Trophoblast cell (in vitro differentiated cells and primary cell): ENCODE data around the gene TPX2.

Experiments used
- DNase-seq, 2 donors: peaks; one replicate each; pipeline ENCODE4 v3.0.0-alpha.2; 2016
- H2AFZ ChIP-seq: 2 replicates; pipeline ENCODE4 v1.6.1; 2013; ENCODE audit warnings: low read length, moderate library complexity, mild to moderate bottlenecking; ENCODE audit not compliant: insufficient read depth, poor library complexity
- H2AK5ac ChIP-seq: 2 replicates; pipeline ENCODE4 v1.6.1; 2013; ENCODE audit warnings: mild to moderate bottlenecking, low read length
- H2BK120ac ChIP-seq: 2 replicates; pipeline ENCODE4 v1.6.1; 2013; ENCODE audit warnings: low read length, mild to moderate bottlenecking, moderate library complexity; ENCODE audit not compliant: insufficient read depth, poor library complexity
- H2BK12ac ChIP-seq: 2 replicates; pipeline ENCODE4 v1.6.1; 2013; ENCODE audit warnings: mild to moderate bottlenecking, low read length, moderate library complexity
- H2BK5ac ChIP-seq: 2 replicates; pipeline ENCODE4 v1.6.1; 2013; ENCODE audit warnings: low read length, low read depth, moderate library complexity, mild to moderate bottlenecking; ENCODE audit not compliant: poor library complexity
- H3K14ac ChIP-seq: 2 replicates; pipeline ENCODE4 v1.6.1; 2013; ENCODE audit warnings: mild to moderate bottlenecking, low read length
- H3K18ac ChIP-seq: 2 replicates; pipeline ENCODE4 v1.6.1; 2013; ENCODE audit warnings: mild to moderate bottlenecking, low read length
- H3K23ac ChIP-seq: 2 replicates; pipeline ENCODE4 v1.6.1; 2013; ENCODE audit warnings: low read length
- H3K27ac ChIP-seq: 2 replicates; pipeline ENCODE4 v1.5.1; 2013; ENCODE audit warnings: low read depth, mild to moderate bottlenecking, inconsistent platforms, low read length, moderate library complexity
- H3K27me3 ChIP-seq: 2 replicates; pipeline ENCODE4 v1.6.1; 2013; ENCODE audit warnings: inconsistent platforms, mild to moderate bottlenecking, low read length, moderate library complexity; ENCODE audit not compliant: insufficient read depth
- H3K36me3 ChIP-seq, 2 experiments: 1 replicate in 1 of 2; 2 replicates in 1 of 2; pipeline ENCODE4 v1.6.1; 2013; ENCODE audit warnings: low read length in 2 of 2, mild to moderate bottlenecking in 2 of 2, moderate library complexity in 1 of 2; ENCODE audit not compliant: insufficient read depth in 2 of 2, control insufficient read depth in 1 of 2
- H3K4ac ChIP-seq: 2 replicates; pipeline ENCODE4 v1.6.1; 2013; ENCODE audit warnings: low read depth, mild to moderate bottlenecking, low read length, moderate library complexity
- H3K4me1 ChIP-seq, 2 experiments: 1 replicate in 1 of 2; 2 replicates in 1 of 2; pipeline ENCODE4 v1.6.1; 2013; ENCODE audit warnings: low read length in 2 of 2, mild to moderate bottlenecking in 2 of 2, moderate library complexity in 1 of 2; ENCODE audit not compliant: insufficient read depth in 2 of 2, control insufficient read depth in 1 of 2
- H3K4me2 ChIP-seq: 2 replicates; pipeline ENCODE4 v1.6.1; 2013; ENCODE audit warnings: inconsistent platforms, mild to moderate bottlenecking, low read length, moderate library complexity
- H3K4me3 ChIP-seq: 2 replicates; pipeline ENCODE4 v1.5.1; 2013; ENCODE audit warnings: mild to moderate bottlenecking, low read depth, low read length, inconsistent platforms
- H3K79me1 ChIP-seq: one replicate; pipeline ENCODE4 v1.6.1; 2013; ENCODE audit warnings: low read length
- H3K79me2 ChIP-seq: 2 replicates; pipeline ENCODE4 v1.6.1; 2013; ENCODE audit warnings: low read length, mild to moderate bottlenecking; ENCODE audit not compliant: control insufficient read depth, insufficient read depth, poor library complexity
- H3K9ac ChIP-seq: 2 replicates; pipeline ENCODE4 v1.6.1; 2013; ENCODE audit warnings: mild to moderate bottlenecking, low read length
- H3K9me3 ChIP-seq: 2 replicates; pipeline ENCODE4 v1.6.1; 2013; ENCODE audit warnings: low read depth, mild to moderate bottlenecking, control low read depth, inconsistent platforms, low read length; ENCODE audit not compliant: insufficient read depth
- H4K12ac ChIP-seq: 2 replicates; pipeline ENCODE4 v1.6.1; 2013; ENCODE audit warnings: low read depth, mild to moderate bottlenecking, low read length, moderate library complexity
- H4K8ac ChIP-seq: 2 replicates; pipeline ENCODE4 v1.6.1; 2013; ENCODE audit warnings: low read depth, mild to moderate bottlenecking, low read length, moderate library complexity
- H4K91ac ChIP-seq: one replicate; pipeline ENCODE4 v1.6.1; 2013; ENCODE audit warnings: low read depth, mild to moderate bottlenecking, low read length, moderate library complexity
- WGBS: extraction: QIAGEN DNeasy Blood & Tissue Kit; methylation state at CpG from one replicate; pipeline ENCODE4 v1.1.7; 2013; ENCODE audit warnings: missing lambda C conversion rate; ENCODE audit not compliant: insufficient read length, insufficient coverage; ENCODE audit errors: extremely low coverage; 5-methylcytosine and 5-hydroxymethylcytosine counted together

TPX2 gene

GRCh38 chr20:31704225-31705119, 34.6 kb upstream of the TPX2 start:
- no peak overlapping the region for H3K23ac ChIP-seq
- H3K27me3 ChIP-seq: no peaks in the 10 kb centered on the region
- H4K91ac ChIP-seq: peak overlapping the region; percentile 86
- peak overlapping the region; percentile 11 for H4K12ac ChIP-seq
- peak; percentile 30 to 37 for DNase-seq
- no peak overlapping the region for H3K9ac ChIP-seq
- peak overlapping the region; percentile 82 for H2BK12ac ChIP-seq
- peak overlapping the region; percentile 6 for H4K8ac ChIP-seq
- no peak overlapping the region for H3K4me2 ChIP-seq
- peak overlapping the region; percentile 35 for H3K14ac ChIP-seq
- H3K9me3 ChIP-seq: no peaks in the 10 kb centered on the region
- H3K4me1 ChIP-seq: peaks cover 9 to 10% of the 10 kb centered on the region in 2 experiments
- H2AFZ ChIP-seq: no peak overlapping the region
- H3K36me3 ChIP-seq: peaks cover 2 to 7% of the 10 kb centered on the region in 2 experiments
- peak overlapping the region; percentile 62 for H3K18ac ChIP-seq
- H3K27ac ChIP-seq: peak overlapping the region; percentile 57
- H3K4me3 ChIP-seq: no peak overlapping the region
- H2BK120ac ChIP-seq: peak overlapping the region; percentile 79
- H3K4ac ChIP-seq: peak overlapping the region; percentile 73
- peak overlapping the region; percentile 74 for H2BK5ac ChIP-seq
- H3K79me2 ChIP-seq: peaks cover 2% of the 10 kb centered on the region
- H2AK5ac ChIP-seq: peak overlapping the region; percentile 60
- peaks cover 20% of the 10 kb centered on the region for H3K79me1 ChIP-seq
- no CpG with 5 or more reads among the region's 11 CpGs for WGBS

GRCh38 chr20:31705191-31705590, 33.9 kb upstream of the TPX2 start:
- no peak overlapping the region for H3K9ac ChIP-seq
- H3K79me1 ChIP-seq: peaks cover 15% of the 10 kb centered on the region
- no peak overlapping the region for H2BK5ac ChIP-seq
- H4K91ac ChIP-seq: no peak overlapping the region
- peak overlapping the region; percentile 14 for H2BK120ac ChIP-seq
- no peak for DNase-seq
- no peak overlapping the region for H3K4ac ChIP-seq
- H3K79me2 ChIP-seq: peaks cover 2% of the 10 kb centered on the region
- H3K4me3 ChIP-seq: no peak overlapping the region
- H2BK12ac ChIP-seq: peak overlapping the region; percentile 69
- H2AFZ ChIP-seq: no peak overlapping the region
- H3K4me1 ChIP-seq: peaks cover 8 to 9% of the 10 kb centered on the region in 2 experiments
- peaks cover 2 to 7% of the 10 kb centered on the region in 2 experiments for H3K36me3 ChIP-seq
- H3K18ac ChIP-seq: no peak overlapping the region
- H4K8ac ChIP-seq: no peak overlapping the region
- no peak overlapping the region for H3K27ac ChIP-seq
- H3K14ac ChIP-seq: no peak overlapping the region
- no peak overlapping the region for H4K12ac ChIP-seq
- H3K9me3 ChIP-seq: no peaks in the 10 kb centered on the region
- no peak overlapping the region for H2AK5ac ChIP-seq
- H3K23ac ChIP-seq: no peak overlapping the region
- H3K27me3 ChIP-seq: no peaks in the 10 kb centered on the region
- no peak overlapping the region for H3K4me2 ChIP-seq

- no peak for DNase-seq
- no CpG with 5 or more reads among the region's 4 CpGs for WGBS
- H3K14ac ChIP-seq: no peak overlapping the region
- peak overlapping the region; percentile 14 for H3K18ac ChIP-seq
- H3K27ac ChIP-seq: no peak overlapping the region
- no peak overlapping the region for H2AFZ ChIP-seq
- peak overlapping the region; percentile 36 for H4K91ac ChIP-seq
- H3K36me3 ChIP-seq: peaks cover 2 to 7% of the 10 kb centered on the region in 2 experiments
- no peak overlapping the region for H4K8ac ChIP-seq
- peak overlapping the region; percentile 23 for H2AK5ac ChIP-seq
- H3K9me3 ChIP-seq: no peaks in the 10 kb centered on the region
- H3K4me1 ChIP-seq: peaks cover 8 to 9% of the 10 kb centered on the region in 2 experiments
- peak overlapping the region; percentile 69 for H2BK12ac ChIP-seq
- H2BK120ac ChIP-seq: peak overlapping the region; percentile 14
- H2BK5ac ChIP-seq: no peak overlapping the region
- H4K12ac ChIP-seq: peak overlapping the region; percentile 16
- no peak overlapping the region for H3K23ac ChIP-seq
- H3K4me3 ChIP-seq: no peak overlapping the region
- H3K27me3 ChIP-seq: no peaks in the 10 kb centered on the region
- no peak overlapping the region for H3K9ac ChIP-seq
- no peak overlapping the region for H3K4me2 ChIP-seq
- H3K79me1 ChIP-seq: peaks cover 12% of the 10 kb centered on the region
- peak overlapping the region; percentile 58 for H3K4ac ChIP-seq
- H3K79me2 ChIP-seq: peaks cover 2% of the 10 kb centered on the region
These were observed 33.2 kb upstream of the TPX2 start for GRCh38 chr20:31705598-31706597.

GRCh38 chr20:31706607-31707257, 32.4 kb upstream of the TPX2 start:
- peaks cover 2% of the 10 kb centered on the region for H3K79me2 ChIP-seq
- H3K4me2 ChIP-seq: no peak overlapping the region
- H3K79me1 ChIP-seq: peaks cover 12% of the 10 kb centered on the region
- no peaks in the 10 kb centered on the region for H3K27me3 ChIP-seq
- H3K4ac ChIP-seq: no peak overlapping the region
- no peak overlapping the region for H2BK12ac ChIP-seq
- H3K23ac ChIP-seq: no peak overlapping the region
- H3K36me3 ChIP-seq: peaks cover 2 to 10% of the 10 kb centered on the region in 2 experiments
- WGBS: no CpG with 5 or more reads among the region's 2 CpGs
- H4K8ac ChIP-seq: no peak overlapping the region
- H3K27ac ChIP-seq: no peak overlapping the region
- H3K9ac ChIP-seq: no peak overlapping the region
- H2BK5ac ChIP-seq: no peak overlapping the region
- H4K12ac ChIP-seq: no peak overlapping the region
- no peak overlapping the region for H2AK5ac ChIP-seq
- H3K18ac ChIP-seq: no peak overlapping the region
- H2BK120ac ChIP-seq: no peak overlapping the region
- no peak overlapping the region for H4K91ac ChIP-seq
- H3K4me1 ChIP-seq: peaks cover 8 to 9% of the 10 kb centered on the region in 2 experiments
- H3K14ac ChIP-seq: no peak overlapping the region
- no peak for DNase-seq
- no peak overlapping the region for H2AFZ ChIP-seq
- no peaks in the 10 kb centered on the region for H3K9me3 ChIP-seq
- H3K4me3 ChIP-seq: no peak overlapping the region
